HL-60/S4 (cell line): ENCODE measurements around the gene TCF4.

ENCODE experiments used
- in situ Hi-C: fragments of 300-500 bp; cut with MboI; formaldehyde crosslinking; loops from 2 replicates; pipeline ENCODE4 v1.14.3; 2022; ENCODE audit warnings: low sequenced_read_pairs

Gene TCF4

GRCh38 chr18:55447672-55448018 is 140.3 kb downstream of the TCF4 start:
- in situ Hi-C loops: no loop called here

- in situ Hi-C loops: no loop called here
Measured at GRCh38 chr18:55446996-55447671, 140.9 kb downstream of the TCF4 start.

GRCh38 chr18:55444536-55444935 is 143.5 kb downstream of the TCF4 start:
- in situ Hi-C loops: no loop called here

- in situ Hi-C loops: no loop called here
Measured at GRCh38 chr18:55443776-55444175, 144.2 kb downstream of the TCF4 start.

GRCh38 chr18:55442561-55442960 is 145.4 kb downstream of the TCF4 start:
- in situ Hi-C loops: no loop called here

GRCh38 chr18:55440988-55441387 is 147.0 kb downstream of the TCF4 start:
- in situ Hi-C loops: no loop called here

GRCh38 chr18:55439056-55439455 is 148.9 kb downstream of the TCF4 start:
- in situ Hi-C loops: no loop called here

GRCh38 chr18:55435592-55435991 is 152.4 kb downstream of the TCF4 start:
- in situ Hi-C loops: no loop called here

GRCh38 chr18:55433648-55434047 is 154.3 kb downstream of the TCF4 start:
- in situ Hi-C loops: no loop called here

GRCh38 chr18:55433140-55433539 is 154.9 kb downstream of the TCF4 start:
- in situ Hi-C loops: no loop called here

- in situ Hi-C loops: no loop called here
Measured at GRCh38 chr18:55432307-55433040, 155.5 kb downstream of the TCF4 start.

GRCh38 chr18:55430026-55430425 is 158.0 kb downstream of the TCF4 start:
- in situ Hi-C loops: no loop called here

- in situ Hi-C loops: no loop called here
Measured at GRCh38 chr18:55427951-55428350, 160.0 kb downstream of the TCF4 start.

GRCh38 chr18:55425698-55426097 is 162.3 kb downstream of the TCF4 start:
- in situ Hi-C loops: no loop called here

GRCh38 chr18:55422456-55423180 is 165.4 kb downstream of the TCF4 start:
- in situ Hi-C loops: loop anchor here (25.0 kb wide), 1 partner anchor 1140 kb away; no protein-coding TSS in a partner anchor

- in situ Hi-C loops: loop anchor here (25.0 kb wide), 1 partner anchor 1140 kb away; no protein-coding TSS in a partner anchor
Measured at GRCh38 chr18:55421615-55422419, 166.2 kb downstream of the TCF4 start.

GRCh38 chr18:55421308-55421614 is 166.7 kb downstream of the TCF4 start:
- in situ Hi-C loops: loop anchor here (25.0 kb wide), 1 partner anchor 1141 kb away; no protein-coding TSS in a partner anchor

- in situ Hi-C loops: loop anchor here (25.0 kb wide), 1 partner anchor 1142 kb away; no protein-coding TSS in a partner anchor
Measured at GRCh38 chr18:55420665-55421307, 167.2 kb downstream of the TCF4 start.

GRCh38 chr18:55419947-55420664 is 167.9 kb downstream of the TCF4 start:
- in situ Hi-C loops: loop anchor here (25.0 kb wide), 1 partner anchor 1142 kb away; no protein-coding TSS in a partner anchor
